ENCODE results near the gene CDKAL1.

DNA sequence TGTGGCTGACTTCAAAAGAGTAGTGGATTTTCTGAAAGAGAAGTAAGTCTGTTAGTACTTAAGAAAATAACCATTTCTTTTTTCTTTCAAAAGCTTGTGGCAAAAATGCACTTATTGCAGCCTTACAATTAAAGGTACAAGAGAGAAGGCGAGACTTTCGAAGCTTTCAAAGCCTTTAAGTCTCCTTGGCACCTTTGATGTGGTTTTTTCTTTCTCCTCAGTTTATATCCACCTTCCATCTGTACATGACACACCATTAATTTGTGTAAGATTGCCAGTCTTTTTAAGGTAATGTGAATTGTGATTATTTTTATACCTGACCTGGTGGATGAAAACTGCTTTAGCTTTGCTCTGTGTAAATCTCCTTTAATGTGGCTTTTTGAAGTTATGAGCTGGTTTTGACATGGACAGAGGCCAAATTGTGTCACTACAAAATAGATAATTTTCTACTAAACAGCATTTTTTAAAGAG is 466.1 kb downstream of the CDKAL1 start:
- TF ChIP-seq, protein P1, sequence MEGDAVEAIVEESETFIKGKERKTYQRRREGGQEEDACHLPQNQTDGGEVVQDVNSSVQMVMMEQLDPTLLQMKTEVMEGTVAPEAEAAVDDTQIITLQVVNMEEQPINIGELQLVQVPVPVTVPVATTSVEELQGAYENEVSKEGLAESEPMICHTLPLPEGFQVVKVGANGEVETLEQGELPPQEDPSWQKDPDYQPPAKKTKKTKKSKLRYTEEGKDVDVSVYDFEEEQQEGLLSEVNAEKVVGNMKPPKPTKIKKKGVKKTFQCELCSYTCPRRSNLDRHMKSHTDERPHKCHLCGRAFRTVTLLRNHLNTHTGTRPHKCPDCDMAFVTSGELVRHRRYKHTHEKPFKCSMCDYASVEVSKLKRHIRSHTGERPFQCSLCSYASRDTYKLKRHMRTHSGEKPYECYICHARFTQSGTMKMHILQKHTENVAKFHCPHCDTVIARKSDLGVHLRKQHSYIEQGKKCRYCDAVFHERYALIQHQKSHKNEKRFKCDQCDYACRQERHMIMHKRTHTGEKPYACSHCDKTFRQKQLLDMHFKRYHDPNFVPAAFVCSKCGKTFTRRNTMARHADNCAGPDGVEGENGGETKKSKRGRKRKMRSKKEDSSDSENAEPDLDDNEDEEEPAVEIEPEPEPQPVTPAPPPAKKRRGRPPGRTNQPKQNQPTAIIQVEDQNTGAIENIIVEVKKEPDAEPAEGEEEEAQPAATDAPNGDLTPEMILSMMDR (IDR thresholded peaks at IDR 0.05; ENCODE audit: borderline replicate concordance, extremely low read depth, low read length, poor library complexity, severe bottlenecking): no peak
- TF ChIP-seq EZH2 (IDR thresholded peaks at IDR 0.05; ENCODE audit: borderline replicate concordance, low read depth, low read length, severe bottlenecking): no peak

Measured in DND-41 (cell line).